HG02970 (cell line): Measurements from ENCODE around the gene LRGUK.

Experiments
- ATAC-seq: cut with Tn5 transposase; IDR thresholded peaks from one replicate; pipeline ENCODE4 v1.9.1; 2021; ENCODE audit warnings: mild to moderate bottlenecking, moderate library complexity, moderate number of reproducible peaks; ENCODE audit not compliant: unreplicated experiment, low FRiP score

LRGUK gene

DNA sequence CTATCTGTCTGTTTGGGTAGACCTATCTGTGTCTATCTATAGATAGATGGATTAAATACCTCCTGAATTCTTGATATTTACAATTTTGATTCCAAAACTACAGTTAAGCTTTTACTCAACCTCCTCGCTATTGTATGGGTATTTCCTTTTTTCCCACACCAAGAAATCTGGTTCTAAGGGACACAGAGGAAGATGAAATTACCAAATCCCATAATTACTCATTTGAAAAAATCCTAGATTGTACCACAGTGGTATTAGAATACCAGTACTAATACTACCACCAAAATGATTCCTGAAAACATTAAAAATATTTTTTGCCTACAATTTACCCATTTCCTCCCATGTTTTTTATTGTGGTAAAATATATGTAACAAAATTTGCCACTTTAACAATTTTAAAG lies 53.2 kb downstream of the LRGUK start:
- no peak for ATAC-seq

DNA sequence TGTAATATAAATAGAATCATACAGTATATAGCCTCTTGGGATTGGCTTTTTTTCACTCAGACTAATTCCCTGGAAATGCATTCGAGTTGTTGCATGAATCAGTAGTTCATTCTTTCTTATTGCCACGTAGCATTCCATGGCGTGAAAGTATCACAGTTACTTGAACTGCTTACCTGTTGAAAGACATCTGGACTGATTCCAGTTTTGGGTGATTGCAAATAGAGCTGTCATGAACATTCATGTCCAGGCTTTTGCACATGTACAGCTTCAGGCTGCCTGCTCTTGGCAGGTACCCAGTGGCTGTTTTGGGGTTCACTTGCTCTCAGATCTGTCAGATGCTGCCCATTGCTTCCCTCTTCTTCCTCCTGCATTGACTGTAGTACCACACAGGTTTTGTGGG lies 54.9 kb downstream of the LRGUK start:
- ATAC-seq: no peak

DNA sequence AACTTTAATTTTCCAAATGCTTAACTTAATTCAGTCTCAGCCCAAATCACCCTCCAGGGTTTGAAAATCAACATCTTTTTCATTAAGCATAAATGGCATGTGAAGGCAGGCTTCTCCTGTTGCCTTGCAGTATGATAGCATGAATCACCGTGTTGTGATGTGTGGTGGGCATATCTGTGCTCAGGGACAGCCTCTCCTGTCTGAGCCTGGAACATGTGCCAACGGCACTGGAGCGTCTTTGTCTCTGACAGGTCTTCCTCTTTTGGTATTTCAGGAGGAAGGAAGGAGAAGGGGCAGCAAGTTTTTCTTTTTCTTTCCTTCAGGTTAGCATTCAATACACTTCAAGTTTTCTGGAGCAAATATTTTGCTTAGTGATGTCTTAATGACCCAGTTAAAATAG lies 57.6 kb downstream of the LRGUK start:
- ATAC-seq: no peak

DNA sequence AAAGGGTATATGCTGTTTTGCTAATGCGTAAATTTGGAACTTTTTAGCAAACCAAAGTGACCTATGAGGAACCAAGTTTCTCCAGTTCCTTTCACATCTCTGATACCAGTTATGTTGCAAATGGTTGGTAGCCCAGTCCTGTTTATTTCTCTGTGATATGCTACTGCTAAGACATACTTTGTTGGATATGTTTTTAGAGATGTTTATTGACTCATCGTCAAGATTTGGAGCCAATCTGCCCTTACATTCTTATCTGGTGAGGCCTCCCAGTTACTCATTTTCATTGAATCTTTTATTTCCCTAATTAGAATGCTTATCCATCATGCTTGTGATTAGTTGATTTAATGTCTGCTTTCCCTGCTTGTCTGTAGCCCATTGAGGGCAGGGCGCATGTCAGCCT lies 58.9 kb downstream of the LRGUK start:
- no peak for ATAC-seq

DNA sequence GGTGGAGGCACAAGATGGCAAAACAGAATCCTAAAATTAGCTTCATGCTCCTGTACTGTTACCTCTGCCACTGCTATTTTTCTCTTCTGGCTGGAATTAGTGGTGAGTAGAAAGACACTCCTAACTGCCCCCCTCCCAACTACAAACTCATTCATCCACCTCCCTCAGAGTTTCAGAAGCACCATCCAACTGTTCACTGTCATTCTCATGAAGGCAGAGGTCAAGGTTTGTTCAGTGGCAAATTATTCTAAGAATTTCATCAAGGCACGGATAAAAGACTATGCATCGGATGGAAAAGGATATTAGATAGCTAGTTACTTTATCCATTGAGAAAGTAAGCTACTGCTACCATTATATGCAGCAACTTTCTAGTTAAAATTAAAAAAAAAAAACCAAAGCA lies 59.7 kb downstream of the LRGUK start:
- ATAC-seq: no peak

DNA sequence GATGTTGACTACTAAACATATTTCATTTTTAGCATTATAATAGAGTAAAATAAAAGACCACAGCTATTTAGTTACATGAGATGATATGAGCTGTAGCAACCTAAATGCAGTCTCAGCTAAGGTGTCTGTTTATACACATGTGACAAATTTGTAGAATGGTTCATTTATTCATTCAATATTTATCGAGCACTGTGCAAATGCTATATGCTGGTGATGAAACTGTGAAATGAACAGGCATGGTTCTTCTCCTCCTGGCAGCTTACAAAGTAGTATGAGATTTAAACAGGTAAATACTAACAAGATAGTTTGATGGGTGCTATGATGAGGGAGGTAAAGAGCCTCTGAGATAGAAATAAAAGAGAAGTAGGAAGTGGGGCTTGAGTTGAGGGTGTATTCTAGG lies 60.8 kb downstream of the LRGUK start:
- no peak for ATAC-seq

DNA sequence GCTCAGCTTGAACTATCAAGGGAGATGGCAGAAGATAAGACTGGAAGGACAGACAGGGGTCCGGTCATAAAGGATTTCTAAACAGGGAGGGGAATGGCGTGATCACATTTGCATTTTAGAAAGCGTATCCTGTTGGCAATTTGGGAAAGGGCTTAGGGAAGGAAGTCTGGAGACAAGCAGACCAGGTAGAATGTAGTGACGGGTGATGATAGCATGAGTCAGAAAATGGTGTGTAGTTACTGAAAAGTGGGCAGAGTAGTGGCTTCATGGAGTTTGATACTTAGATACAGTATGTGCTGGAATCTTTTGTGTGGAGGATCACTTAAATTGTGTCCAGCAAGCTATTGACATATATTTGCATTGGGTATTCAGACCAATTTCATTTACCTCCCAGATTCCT lies 61.2 kb downstream of the LRGUK start:
- ATAC-seq: no peak

DNA sequence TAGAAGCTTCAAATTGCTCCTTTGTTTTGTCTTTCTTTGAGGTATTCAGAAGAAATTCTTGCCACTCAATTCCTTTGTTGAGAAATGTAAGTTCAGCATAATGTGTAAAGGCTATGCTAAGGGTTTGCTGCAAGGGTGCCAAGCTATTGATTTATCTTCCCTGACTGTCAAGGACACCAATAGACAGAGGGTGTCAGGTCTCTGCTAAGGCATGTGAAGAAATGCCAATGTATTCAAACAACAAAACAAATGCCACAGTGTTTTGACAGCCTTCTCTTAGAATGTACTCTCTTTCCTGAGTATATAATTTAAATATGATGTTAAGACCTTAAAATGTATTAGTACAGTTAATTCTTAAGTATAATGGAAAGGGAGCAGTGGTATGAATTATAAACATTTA lies 62.4 kb downstream of the LRGUK start:
- ATAC-seq: no peak

DNA sequence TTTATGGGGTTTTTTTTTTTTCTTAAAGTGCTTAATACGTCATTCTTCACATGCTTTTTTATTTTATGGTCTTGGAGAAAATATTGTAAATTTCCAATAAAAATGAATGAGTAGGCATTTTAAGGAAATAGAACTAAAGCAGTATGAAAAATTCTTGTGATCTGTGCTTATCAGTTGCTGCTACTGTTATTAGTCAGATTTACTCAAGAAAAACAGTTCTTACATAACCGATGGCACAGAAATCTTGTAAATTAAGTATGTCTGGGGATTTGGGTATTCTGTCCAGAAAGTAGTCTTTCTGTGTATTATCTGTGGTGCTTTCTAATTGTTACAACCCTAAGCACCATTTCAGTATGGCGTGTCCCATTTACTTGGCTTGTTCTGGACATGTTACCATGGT lies 64.7 kb downstream of the LRGUK start:
- no peak for ATAC-seq

DNA sequence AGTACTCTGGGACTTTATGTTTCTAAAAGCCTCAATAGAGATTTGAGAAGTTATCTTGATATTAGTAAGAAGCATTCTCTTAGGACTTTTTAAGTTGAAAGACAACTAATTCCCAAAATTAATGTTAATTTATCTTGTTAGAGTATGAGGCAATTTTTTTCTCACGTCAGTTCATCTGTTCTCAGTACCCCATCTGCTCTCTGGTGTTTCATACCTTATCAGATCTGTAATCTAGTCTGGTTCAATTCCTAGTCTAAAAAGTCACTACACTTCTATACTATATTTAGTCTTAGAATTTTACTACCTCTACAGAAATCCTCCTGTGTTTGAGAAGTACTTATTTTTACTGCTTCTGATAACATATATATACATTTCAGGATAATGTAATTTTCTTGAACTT lies 66.1 kb downstream of the LRGUK start:
- ATAC-seq: no peak

DNA sequence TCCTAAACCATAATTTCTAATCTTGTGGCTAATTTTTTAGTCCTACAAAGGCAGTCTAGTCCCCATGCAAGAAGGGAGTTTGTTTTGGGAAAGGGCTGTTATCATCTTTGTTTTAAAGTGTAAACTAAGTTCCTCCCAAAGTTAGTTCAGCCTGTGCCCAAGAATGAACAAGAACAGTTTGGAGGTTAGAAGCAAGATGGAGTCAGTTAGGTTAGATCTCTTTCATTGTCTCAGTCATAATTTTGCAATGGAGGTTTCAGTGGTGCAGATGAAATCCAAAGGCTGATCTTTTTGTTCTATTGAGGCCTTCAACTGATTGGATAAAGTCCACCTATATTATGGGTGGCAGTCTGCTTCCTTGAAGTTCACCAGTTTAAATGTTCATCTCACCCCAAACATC lies 68.1 kb downstream of the LRGUK start:
- no peak for ATAC-seq

DNA sequence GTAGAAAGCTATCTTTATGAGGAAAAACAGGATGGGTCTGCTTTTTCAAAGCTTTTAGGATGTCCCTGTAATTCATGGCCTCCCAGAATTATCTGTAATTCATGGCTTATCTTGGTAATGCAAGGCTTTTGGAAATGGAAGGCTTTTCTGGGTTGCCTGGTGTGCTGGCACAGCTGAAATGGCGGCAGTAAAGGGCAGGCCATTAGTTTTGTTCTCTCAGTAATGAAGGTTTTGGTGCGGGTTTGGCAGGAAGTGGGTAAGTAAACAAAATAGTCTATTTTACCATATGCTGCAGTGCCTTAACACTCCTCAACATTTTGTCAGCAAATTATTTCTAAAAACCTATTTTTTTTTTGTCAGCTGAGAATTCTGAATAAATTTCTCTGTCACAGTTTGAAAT lies 69.3 kb downstream of the LRGUK start:
- ATAC-seq: no peak

DNA sequence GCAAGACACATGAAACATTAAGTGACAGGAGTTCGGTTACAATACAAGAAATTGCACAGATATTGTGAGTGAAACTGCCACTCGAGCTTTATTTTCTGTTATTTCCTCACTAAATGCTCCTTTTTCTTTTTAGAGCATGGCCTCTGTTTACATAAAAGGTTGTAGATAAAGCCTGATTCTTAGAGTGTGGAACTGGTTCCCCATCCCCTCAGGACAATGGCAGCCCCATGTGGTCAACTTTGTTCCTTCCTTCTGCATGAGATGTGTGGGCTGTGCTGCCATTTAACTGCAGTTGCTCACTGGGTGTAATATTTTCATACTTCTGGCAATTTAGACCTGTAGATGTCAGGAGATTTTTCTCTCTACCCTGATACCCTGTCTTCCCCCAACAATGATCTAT lies 70.2 kb downstream of the LRGUK start:
- ATAC-seq: no peak

DNA sequence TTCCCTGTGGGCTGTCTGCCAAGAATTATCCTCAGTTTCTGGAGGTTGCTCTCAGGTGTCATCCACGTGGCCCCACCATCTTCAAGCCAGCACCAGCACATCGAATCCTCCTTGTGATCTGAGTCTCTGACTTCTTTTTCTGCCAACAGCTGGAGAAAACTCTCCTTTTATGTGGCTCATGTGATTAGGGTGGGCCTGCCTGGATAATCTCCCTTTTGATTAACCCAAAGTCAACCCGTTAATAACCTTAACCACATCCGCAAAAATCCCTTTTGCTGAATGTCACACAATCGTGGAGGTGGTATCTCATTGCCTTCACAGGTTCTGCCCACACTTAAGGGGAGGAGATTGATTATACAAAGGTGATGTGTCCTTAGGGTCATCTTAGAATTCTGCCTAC lies 73.8 kb downstream of the LRGUK start:
- ATAC-seq: no peak

DNA sequence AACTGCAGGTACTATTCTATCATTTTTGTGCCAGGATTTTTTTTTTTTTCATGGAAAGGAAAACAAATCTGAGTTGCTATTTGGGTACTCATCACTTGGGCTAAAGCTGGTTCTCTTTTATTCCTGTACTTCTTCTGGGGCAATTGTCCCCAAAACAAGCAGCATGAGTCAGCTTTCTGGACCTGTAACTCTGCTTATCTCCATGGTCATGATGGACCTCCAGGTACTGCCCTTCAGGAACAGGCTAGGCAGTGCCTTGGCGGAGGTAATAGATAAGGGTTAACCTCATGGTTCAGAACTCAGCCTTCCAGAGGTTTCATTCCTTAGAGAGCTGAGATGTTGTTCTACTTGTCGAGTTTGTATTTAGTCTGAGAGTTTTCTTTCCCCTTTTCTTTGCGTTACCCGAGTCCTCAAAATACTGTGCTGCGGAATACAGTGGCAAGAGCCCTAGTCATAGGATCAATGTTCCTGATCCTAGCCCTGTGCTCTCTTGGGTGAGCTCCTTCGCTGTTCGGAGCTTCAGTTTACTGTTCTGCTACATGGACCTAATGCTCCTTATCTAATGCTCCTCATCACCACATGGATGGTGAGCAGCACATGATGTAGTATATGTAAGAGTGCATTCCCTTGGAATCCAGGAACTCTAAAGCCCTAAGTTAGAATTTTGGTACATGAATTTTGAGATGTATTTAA lies 74.6 kb downstream of the LRGUK start:
- no peak for ATAC-seq

DNA sequence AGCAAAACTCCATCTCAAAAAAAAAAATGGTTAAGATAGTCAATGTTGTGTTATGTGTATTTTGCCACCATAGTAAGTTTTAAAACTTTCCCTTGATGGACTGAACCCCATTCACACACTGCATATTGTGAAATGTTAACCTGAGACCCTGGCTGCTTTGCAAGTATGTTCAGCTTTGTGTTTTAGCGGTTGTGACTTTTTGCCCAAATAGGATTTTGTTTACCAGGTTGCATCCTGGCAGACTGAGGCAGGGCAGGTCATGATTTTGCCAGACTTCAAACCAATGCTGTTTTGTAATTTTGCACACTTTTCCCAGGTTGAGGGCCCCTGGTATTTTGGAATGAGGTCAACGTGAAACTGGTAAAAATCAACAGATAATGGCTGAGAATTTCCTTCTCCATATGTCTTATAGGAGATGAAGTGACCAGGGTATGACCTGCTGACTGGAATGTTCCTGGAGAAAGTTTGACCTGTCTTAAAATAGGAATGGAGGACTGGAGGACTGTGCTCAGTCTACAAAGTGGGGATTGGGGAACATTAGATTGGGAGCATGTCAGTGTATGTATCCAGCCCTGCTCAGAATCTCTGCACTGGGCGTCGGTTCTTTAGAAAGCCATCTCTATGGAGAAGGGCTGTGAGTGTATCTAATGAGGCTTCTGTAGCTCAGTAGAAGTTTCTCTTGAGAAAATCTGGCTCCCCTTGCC lies 76.2 kb downstream of the LRGUK start:
- ATAC-seq: no peak

DNA sequence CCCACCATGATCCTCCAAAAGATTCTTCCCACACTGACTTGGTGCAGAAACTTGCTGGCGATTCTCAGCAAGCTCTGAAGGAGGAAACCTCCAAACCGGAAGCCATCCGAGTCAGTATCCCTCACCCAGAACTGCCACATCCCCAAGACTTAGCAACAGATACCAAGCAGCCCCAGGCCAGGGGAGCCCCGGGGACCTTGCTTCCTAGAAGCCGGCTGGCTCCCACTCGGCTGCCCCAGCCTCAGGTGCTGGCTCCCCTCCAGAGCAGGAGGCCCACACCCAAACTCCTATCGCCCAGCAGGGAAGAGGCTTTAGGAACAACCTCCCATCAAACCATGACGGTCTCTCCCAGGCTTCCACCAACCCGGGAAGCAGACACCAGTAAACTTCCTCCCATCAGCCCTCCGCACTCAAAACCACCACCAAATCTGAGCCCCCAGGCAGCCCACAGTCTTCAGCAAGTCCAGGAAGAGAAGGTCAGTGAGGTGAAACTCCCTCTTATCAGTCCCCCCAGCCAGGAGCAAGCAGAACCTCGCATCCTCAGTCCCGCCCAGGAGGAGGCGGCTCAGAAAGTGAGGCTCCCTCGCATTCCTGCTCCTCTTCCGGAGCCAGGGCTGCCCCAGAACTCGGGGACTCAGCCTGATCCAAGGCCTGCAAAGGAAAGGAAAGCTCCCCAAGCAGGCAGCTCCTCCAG lies 82.3 kb downstream of the LRGUK start:
- ATAC-seq: no peak

DNA sequence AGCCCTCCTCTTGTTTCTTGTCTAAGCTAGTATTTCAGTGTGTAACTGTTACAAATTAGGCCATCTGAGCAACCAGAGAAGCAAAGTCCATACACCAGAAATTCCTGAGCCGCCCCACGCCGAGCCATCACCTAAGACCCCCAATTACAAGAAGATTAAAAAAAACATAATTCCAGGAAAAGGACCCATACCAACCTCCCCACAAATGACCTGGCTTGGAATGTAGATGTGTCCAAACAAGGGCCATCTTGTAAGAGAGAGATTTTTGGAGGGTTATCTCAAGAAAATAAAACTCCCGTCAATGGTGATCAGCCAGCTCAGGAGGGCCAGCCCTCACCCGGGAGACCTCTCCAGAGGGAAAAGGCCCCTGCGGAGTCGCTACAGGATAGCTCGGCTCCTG lies 83.1 kb downstream of the LRGUK start:
- no peak for ATAC-seq

DNA sequence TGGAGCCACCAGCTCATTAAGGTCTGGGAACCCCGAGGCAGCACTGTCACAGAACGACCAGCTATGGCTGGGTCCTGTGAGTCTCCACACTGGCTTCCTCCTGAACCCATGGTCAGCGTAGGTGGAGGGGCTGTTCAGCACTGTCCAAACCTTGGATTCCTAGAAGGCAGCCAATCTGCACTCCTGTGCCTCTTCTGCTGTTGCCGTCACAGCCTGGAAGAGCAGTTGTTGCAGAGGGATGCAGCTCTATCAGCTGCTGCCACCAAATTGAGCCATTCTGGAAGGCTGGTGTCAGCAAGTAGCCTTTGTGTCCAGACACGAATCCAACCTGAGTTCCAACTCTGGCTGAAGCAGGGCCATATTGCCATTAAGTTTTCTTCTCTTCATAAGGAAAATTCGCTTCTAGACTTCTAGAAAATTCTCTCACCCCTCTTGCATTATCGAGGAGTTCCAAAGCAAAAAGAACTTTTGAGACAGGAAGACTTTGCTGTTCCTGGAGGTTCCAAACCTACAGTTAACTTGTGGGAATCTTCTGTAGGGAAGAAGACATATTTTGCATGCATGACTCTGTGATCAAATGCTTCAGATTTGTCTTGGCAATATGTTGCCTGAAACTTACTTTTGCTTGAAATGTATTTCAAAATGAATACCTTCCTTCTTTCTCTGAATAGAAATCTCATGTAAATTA lies 84.0 kb downstream of the LRGUK start:
- ATAC-seq: no peak

DNA sequence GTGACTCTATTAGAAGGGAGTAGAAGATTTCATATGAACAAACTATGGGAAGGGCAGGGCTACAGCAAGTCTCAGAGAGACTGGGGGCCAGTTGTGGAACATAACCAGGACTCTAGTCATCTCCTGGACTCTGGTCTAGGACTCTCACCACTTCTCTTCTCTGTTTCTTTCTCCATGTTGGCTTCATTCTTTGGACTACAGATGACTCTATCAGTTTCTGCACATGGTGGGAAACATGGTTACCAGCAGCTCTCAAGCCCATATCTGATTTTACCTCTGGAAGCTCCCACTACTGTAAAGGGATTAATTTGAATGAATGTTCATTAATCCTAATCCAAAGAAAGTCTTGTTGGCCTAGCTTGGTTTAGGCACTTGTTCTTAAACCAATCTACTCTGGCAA lies 84.7 kb downstream of the LRGUK start:
- ATAC-seq: no peak
